HFFc6 (cell line): ENCODE measurements around the gene LRRC28. TPM values are rescaled to one million over a fixed set of nuclear protein-coding genes. Genes with fewer than 3 reads are reported as not detected.
A peak's percentile ranks its signal among the peaks of the same experiment; 100 is the strongest.

Experiments used
- DNase-seq: peaks from one replicate; pipeline ENCODE4 v3.0.0-alpha.2; 2018
- H3K27ac Mint-ChIP-seq: 2 replicates; pipeline ENCODE4 v1.8.0; 2020; ENCODE audit warnings: mild to moderate bottlenecking, mixed read lengths
- H3K27me3 Mint-ChIP-seq: 2 replicates; pipeline ENCODE4 v1.8.0; 2021; ENCODE audit warnings: mild to moderate bottlenecking, moderate library complexity, mixed read lengths; ENCODE audit not compliant: insufficient read depth
- H3K36me3 Mint-ChIP-seq: 2 replicates; pipeline ENCODE4 v1.8.0; 2021; ENCODE audit warnings: low read depth, mixed read lengths
- H3K4me1 Mint-ChIP-seq: 2 replicates; pipeline ENCODE4 v1.8.0; 2020; ENCODE audit warnings: low read depth, mixed read lengths
- H3K4me3 Mint-ChIP-seq: 2 replicates; pipeline ENCODE4 v1.8.0; 2020; ENCODE audit warnings: mild to moderate bottlenecking, moderate library complexity, mixed read lengths
- H3K9me3 Mint-ChIP-seq: 2 replicates; pipeline ENCODE4 v1.8.0; 2020; ENCODE audit warnings: mild to moderate bottlenecking, mixed read lengths
- CTCF ChIP-seq: fragments of 200-600 bp; sonication (generic); IDR thresholded peaks from 2 replicates; pipeline ENCODE4 v1.5.0; 2021; ENCODE audit warnings: antibody characterized with exemption, mild to moderate bottlenecking
- total RNA-seq, 6 experiments: library from RNA; stranded (reverse); fragmentation: NEBNext Ultra II Directional; extraction: Animal tissue kit (Norgen Biotek cat#: 25700); gene quantifications; 2 replicates in 1 of 6; 3 replicates in 5 of 6; pipeline ENCODE4 v1.2.3, GENCODE V29; 2021

The LRRC28 gene
- total RNA-seq, 6 experiments from 2014 or later, result 11.1 to 18.4 (median 15.1) TPM

- Mint-ChIP-seq H3K4me1 (peaks cover 7% of the 10 kb centered on the region), H3K4me3 (no peak overlapping the region), H3K9me3 (no peaks in the 10 kb centered on the region), H3K27ac (no peak overlapping the region), H3K27me3 (no peaks in the 10 kb centered on the region; the same call in 1 of the 2 replicates), H3K36me3 (peaks cover 5% of the 10 kb centered on the region; the same call in 1 of the 2 replicates)
- no peak for DNase-seq
- TF ChIP-seq CTCF, result no peak
Observed at GRCh38 chr15:99241752-99242151, 9.5 kb upstream of the LRRC28 start.

GRCh38 chr15:99244306-99244705, 7.0 kb upstream of the LRRC28 start:
- Mint-ChIP-seq H3K9me3 (no peaks in the 10 kb centered on the region), H3K27me3 (no peaks in the 10 kb centered on the region)

GRCh38 chr15:99247062-99247461, 4.2 kb upstream of the LRRC28 start:
- Mint-ChIP-seq H3K4me3 (no peak overlapping the region; the same call in 1 of the 2 replicates), H3K27ac (no peak overlapping the region), H3K4me1 (peaks cover 16% of the 10 kb centered on the region), H3K27me3 (no peaks in the 10 kb centered on the region), H3K9me3 (no peaks in the 10 kb centered on the region), H3K36me3 (no peaks in the 10 kb centered on the region)
- TF ChIP-seq CTCF, result no peak
- no peak for DNase-seq

More at GRCh38 chr15:99244306-99244705, 7.0 kb upstream of the LRRC28 start:
- peaks cover 11% of the 10 kb centered on the region for H3K4me1 Mint-ChIP-seq
- no peak overlapping the region for H3K27ac Mint-ChIP-seq
- H3K4me3 Mint-ChIP-seq, result no peak overlapping the region
- no peaks in the 10 kb centered on the region for H3K36me3 Mint-ChIP-seq
- TF ChIP-seq CTCF, result no peak
- no peak for DNase-seq

GRCh38 chr15:99248000-99248715, 3.1 kb upstream of the LRRC28 start:
- no peak for DNase-seq
- H3K9me3 Mint-ChIP-seq, result no peaks in the 10 kb centered on the region
- H3K4me3 Mint-ChIP-seq, result no peak overlapping the region
- no peaks in the 10 kb centered on the region for H3K27me3 Mint-ChIP-seq
- H3K36me3 Mint-ChIP-seq, result no peaks in the 10 kb centered on the region
- TF ChIP-seq CTCF, result no peak
- no peak overlapping the region for H3K27ac Mint-ChIP-seq
- peaks cover 27% of the 10 kb centered on the region for H3K4me1 Mint-ChIP-seq

GRCh38 chr15:99249270-99249841, 1.9 kb upstream of the LRRC28 start, which contains the start of gene TTC23:
TTC23 (minus strand) TSS chr15:99249581; CDS start chr15:99228712, 20,869 bp downstream.
- Mint-ChIP-seq H3K27ac (no peak within 1 kb of the TSS; the same call in 1 of the 2 replicates), H3K4me1 (peaks cover 39% of the 10 kb centered on the region), H3K9me3 (no peaks in the 10 kb centered on the region), H3K36me3 (no peaks in the 10 kb centered on the region), H3K4me3 (no peak within 1 kb of the TSS), H3K27me3 (no peaks in the 10 kb centered on the region)
- DNase-seq, result peak; percentile 91
- no peak for TF ChIP-seq CTCF
